Spleen (tissue), 7 donors: ENCODE measurements around the gene TADA1.

Source experiments
- CTCF ChIP-seq, 11 experiments: fragments of 200-600 bp in 7 of 11; fragments of 450-650 bp in 4 of 11; sonication (generic) in 4 of 11; IDR thresholded peaks in 8 of 11; conservative IDR thresholded peaks in 3 of 11; 1 replicate in 7 of 11; 2 replicates in 4 of 11; pipeline versions ENCODE4 v1.4.0 to v1.8.0; 2016 to 2021; ENCODE audit warnings: antibody characterized with exemption in 11 of 11, inconsistent platforms in 4 of 11, mild to moderate bottlenecking in 1 of 11
- POLR2A ChIP-seq, 3 donors: fragments of 450-650 bp; IDR thresholded peaks; one replicate each; pipeline ENCODE4 v1.5.1; 2017; ENCODE audit warnings: antibody characterized with exemption in 3 of 3, mild to moderate bottlenecking in 1 of 3
- donor health status: DM: no; HTN: no; CAD: no; lungs with moderate emphysema.
- donor health status: DM: no; HTN: no; CAD: no.
- donor health status: DM: no; HTN: no; CAD: no.

- TF ChIP-seq CTCF (IDR thresholded peaks at IDR 0.05 in 8 of 11, conservative IDR thresholded peaks at IDR 0.05 in 3 of 11) = peak in 4 of 11 experiments; percentile 35 to 54 (median 42)
- TF ChIP-seq POLR2A (IDR thresholded peaks at IDR 0.05) = no peak
These were observed 425 bp upstream of the TADA1 start for GRCh38 chr1:166876540-166876838.
